ENCODE results near the gene KLK11.

Gene KLK11

GRCh38 chr19:51060336-51060735 is 33.9 kb upstream of the KLK11 start:
- DNase-seq: no peak
- H3K9me3 ChIP-seq (ENCODE audit: control insufficient read depth, low read length): no peaks in the 10 kb centered on the region
- no peaks in the 10 kb centered on the region for H3K36me3 ChIP-seq (ENCODE audit: control insufficient read depth, insufficient read depth, low read length)
- H3K4me1 ChIP-seq (ENCODE audit: control insufficient read depth, insufficient read depth, low read length, poor library complexity, severe bottlenecking): peaks cover 3% of the 10 kb centered on the region
- H3K27me3 ChIP-seq (replicated peaks; ENCODE audit: control insufficient read depth, insufficient read depth, low read length, poor library complexity, severe bottlenecking): peaks cover 23% of the 10 kb centered on the region
- no peak overlapping the region for H3K4me3 ChIP-seq (ENCODE audit: insufficient read depth, low read depth, low read length, poor library complexity, severe bottlenecking)
- H3K27ac ChIP-seq (ENCODE audit: insufficient read depth, low read length, poor library complexity, severe bottlenecking): no peak overlapping the region

DNA sequence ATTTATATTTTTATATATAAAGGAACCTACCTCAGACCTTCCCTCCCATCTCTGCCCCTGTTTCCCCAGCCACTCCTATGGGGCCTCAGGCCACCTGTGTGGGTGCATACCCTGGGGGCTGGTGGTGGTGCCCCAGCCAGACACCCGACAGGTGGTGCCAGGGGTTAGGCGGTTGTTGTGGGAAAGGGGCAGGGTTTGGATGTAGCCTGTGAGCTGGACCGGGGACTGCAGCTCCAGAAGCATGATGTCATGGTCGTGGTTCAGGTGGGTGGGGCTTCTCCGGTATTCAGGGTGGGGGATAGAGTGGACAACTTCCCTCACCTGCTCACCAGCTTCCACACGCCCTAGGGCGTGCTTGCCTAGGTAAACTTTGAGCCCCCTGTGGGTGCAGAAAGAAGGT is 33.3 kb upstream of the KLK11 start:
- H3K27me3 ChIP-seq (replicated peaks; ENCODE audit: control insufficient read depth, insufficient read depth, low read length, poor library complexity, severe bottlenecking): peaks cover 19% of the 10 kb centered on the region
- no peak for DNase-seq
- H3K36me3 ChIP-seq (ENCODE audit: control insufficient read depth, insufficient read depth, low read length): no peaks in the 10 kb centered on the region
- H3K27ac ChIP-seq (ENCODE audit: insufficient read depth, low read length, poor library complexity, severe bottlenecking): no peak overlapping the region
- no peaks in the 10 kb centered on the region for H3K4me1 ChIP-seq (ENCODE audit: control insufficient read depth, insufficient read depth, low read length, poor library complexity, severe bottlenecking)
- H3K4me3 ChIP-seq (ENCODE audit: insufficient read depth, low read depth, low read length, poor library complexity, severe bottlenecking): no peak overlapping the region
- H3K9me3 ChIP-seq (ENCODE audit: control insufficient read depth, low read length): no peaks in the 10 kb centered on the region

DNA sequence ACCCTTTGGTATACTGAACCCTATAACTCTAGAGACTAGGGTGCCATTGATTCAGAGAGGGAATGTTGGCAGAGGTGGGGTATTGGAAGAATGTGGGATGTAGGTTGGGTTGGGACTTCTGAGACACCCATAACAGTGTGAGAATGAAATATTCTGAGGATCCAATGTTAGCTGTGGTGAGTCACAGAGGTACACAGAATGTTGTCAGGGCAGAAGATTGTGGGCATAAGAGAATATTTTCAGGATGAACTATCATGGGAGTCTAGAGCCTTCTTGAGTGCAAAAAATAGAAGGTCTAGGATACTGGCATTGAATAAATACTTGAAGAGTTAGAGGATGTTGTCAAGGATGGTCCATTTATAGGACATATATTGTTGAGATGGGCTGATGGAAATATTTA is 29.4 kb upstream of the KLK11 start:
- Histone ChIP-seq H3K9me3 (ENCODE audit: control insufficient read depth, low read length) (no peaks in the 10 kb centered on the region), H3K4me1 (ENCODE audit: control insufficient read depth, insufficient read depth, low read length, poor library complexity, severe bottlenecking) (no peaks in the 10 kb centered on the region), H3K27me3 (replicated peaks; ENCODE audit: control insufficient read depth, insufficient read depth, low read length, poor library complexity, severe bottlenecking) (peaks cover 6% of the 10 kb centered on the region), H3K27ac (ENCODE audit: insufficient read depth, low read length, poor library complexity, severe bottlenecking) (no peak overlapping the region), H3K36me3 (ENCODE audit: control insufficient read depth, insufficient read depth, low read length) (no peaks in the 10 kb centered on the region), H3K4me3 (ENCODE audit: insufficient read depth, low read depth, low read length, poor library complexity, severe bottlenecking) (no peak overlapping the region)
- DNase-seq: no peak

- Histone ChIP-seq H3K36me3 (ENCODE audit: control insufficient read depth, insufficient read depth, low read length) (no peaks in the 10 kb centered on the region), H3K4me1 (ENCODE audit: control insufficient read depth, insufficient read depth, low read length, poor library complexity, severe bottlenecking) (no peaks in the 10 kb centered on the region), H3K9me3 (ENCODE audit: control insufficient read depth, low read length) (no peaks in the 10 kb centered on the region), H3K27ac (ENCODE audit: insufficient read depth, low read length, poor library complexity, severe bottlenecking) (no peak overlapping the region), H3K27me3 (replicated peaks; ENCODE audit: control insufficient read depth, insufficient read depth, low read length, poor library complexity, severe bottlenecking) (no peaks in the 10 kb centered on the region), H3K4me3 (ENCODE audit: insufficient read depth, low read depth, low read length, poor library complexity, severe bottlenecking) (no peak overlapping the region)
- DNase-seq: no peak
Measured at GRCh38 chr19:51047031-51047335, 20.6 kb upstream of the KLK11 start.

GRCh38 chr19:51044327-51044726 is 17.9 kb upstream of the KLK11 start:
- Histone ChIP-seq H3K27me3 (replicated peaks; ENCODE audit: control insufficient read depth, insufficient read depth, low read length, poor library complexity, severe bottlenecking) (no peaks in the 10 kb centered on the region), H3K27ac (ENCODE audit: insufficient read depth, low read length, poor library complexity, severe bottlenecking) (no peak overlapping the region), H3K36me3 (ENCODE audit: control insufficient read depth, insufficient read depth, low read length) (no peaks in the 10 kb centered on the region), H3K9me3 (ENCODE audit: control insufficient read depth, low read length) (no peaks in the 10 kb centered on the region), H3K4me3 (ENCODE audit: insufficient read depth, low read depth, low read length, poor library complexity, severe bottlenecking) (no peak overlapping the region), H3K4me1 (ENCODE audit: control insufficient read depth, insufficient read depth, low read length, poor library complexity, severe bottlenecking) (no peaks in the 10 kb centered on the region)
- no peak for DNase-seq

DNA sequence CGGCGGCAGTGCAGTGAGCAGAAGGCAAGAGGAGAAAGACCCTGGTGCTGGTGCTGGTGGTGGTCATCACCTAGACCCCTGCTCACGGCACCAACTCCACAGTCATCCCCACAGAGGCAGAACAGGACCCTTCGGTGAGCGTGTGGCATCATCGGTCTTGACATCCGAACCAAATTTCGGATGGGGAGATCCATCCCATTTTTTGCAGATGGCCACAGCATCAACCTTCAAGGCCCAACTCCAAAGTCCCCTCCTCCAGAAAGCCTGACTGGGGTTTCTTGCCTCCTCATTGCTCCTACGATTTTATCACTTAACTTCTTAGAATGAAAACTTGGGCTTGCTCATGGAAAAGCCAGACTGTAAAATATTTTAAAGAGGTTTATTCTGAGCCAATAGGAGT is 17.1 kb upstream of the KLK11 start:
- Histone ChIP-seq H3K9me3 (ENCODE audit: control insufficient read depth, low read length) (no peaks in the 10 kb centered on the region), H3K4me1 (ENCODE audit: control insufficient read depth, insufficient read depth, low read length, poor library complexity, severe bottlenecking) (no peaks in the 10 kb centered on the region), H3K4me3 (ENCODE audit: insufficient read depth, low read depth, low read length, poor library complexity, severe bottlenecking) (no peak overlapping the region), H3K36me3 (ENCODE audit: control insufficient read depth, insufficient read depth, low read length) (no peaks in the 10 kb centered on the region), H3K27me3 (replicated peaks; ENCODE audit: control insufficient read depth, insufficient read depth, low read length, poor library complexity, severe bottlenecking) (no peaks in the 10 kb centered on the region), H3K27ac (ENCODE audit: insufficient read depth, low read length, poor library complexity, severe bottlenecking) (no peak overlapping the region)
- DNase-seq: no peak

GRCh38 chr19:51040151-51040550 is 13.7 kb upstream of the KLK11 start:
- H3K36me3 ChIP-seq (ENCODE audit: control insufficient read depth, insufficient read depth, low read length): no peaks in the 10 kb centered on the region
- no peaks in the 10 kb centered on the region for H3K27me3 ChIP-seq (replicated peaks; ENCODE audit: control insufficient read depth, insufficient read depth, low read length, poor library complexity, severe bottlenecking)
- no peak overlapping the region for H3K4me3 ChIP-seq (ENCODE audit: insufficient read depth, low read depth, low read length, poor library complexity, severe bottlenecking)
- no peaks in the 10 kb centered on the region for H3K4me1 ChIP-seq (ENCODE audit: control insufficient read depth, insufficient read depth, low read length, poor library complexity, severe bottlenecking)
- no peak for DNase-seq
- H3K27ac ChIP-seq (ENCODE audit: insufficient read depth, low read length, poor library complexity, severe bottlenecking): no peak overlapping the region
- H3K9me3 ChIP-seq (ENCODE audit: control insufficient read depth, low read length): no peaks in the 10 kb centered on the region

- no peak for DNase-seq
- Histone ChIP-seq H3K4me1 (ENCODE audit: control insufficient read depth, insufficient read depth, low read length, poor library complexity, severe bottlenecking) (no peaks in the 10 kb centered on the region), H3K27ac (ENCODE audit: insufficient read depth, low read length, poor library complexity, severe bottlenecking) (no peak overlapping the region), H3K27me3 (replicated peaks; ENCODE audit: control insufficient read depth, insufficient read depth, low read length, poor library complexity, severe bottlenecking) (no peaks in the 10 kb centered on the region), H3K36me3 (ENCODE audit: control insufficient read depth, insufficient read depth, low read length) (no peaks in the 10 kb centered on the region), H3K4me3 (ENCODE audit: insufficient read depth, low read depth, low read length, poor library complexity, severe bottlenecking) (no peak overlapping the region), H3K9me3 (ENCODE audit: control insufficient read depth, low read length) (no peaks in the 10 kb centered on the region)
Measured at GRCh38 chr19:51036519-51036918, 10.1 kb upstream of the KLK11 start.

- Histone ChIP-seq H3K9me3 (ENCODE audit: control insufficient read depth, low read length) (no peaks in the 10 kb centered on the region), H3K4me1 (ENCODE audit: control insufficient read depth, insufficient read depth, low read length, poor library complexity, severe bottlenecking) (no peaks in the 10 kb centered on the region), H3K27ac (ENCODE audit: insufficient read depth, low read length, poor library complexity, severe bottlenecking) (no peak within 1 kb of the TSS), H3K36me3 (ENCODE audit: control insufficient read depth, insufficient read depth, low read length) (no peaks in the 10 kb centered on the region), H3K4me3 (ENCODE audit: insufficient read depth, low read depth, low read length, poor library complexity, severe bottlenecking) (no peak within 1 kb of the TSS), H3K27me3 (replicated peaks; ENCODE audit: control insufficient read depth, insufficient read depth, low read length, poor library complexity, severe bottlenecking) (no peaks in the 10 kb centered on the region)
- no peak for DNase-seq
Measured at GRCh38 chr19:51034704-51035103, 8.3 kb upstream of the KLK11 start, which contains the start of gene KLK12. Gene KLK12 (minus strand): TSS chr19:51035002. CDS start chr19:51034621, 381 bp downstream.

DNA sequence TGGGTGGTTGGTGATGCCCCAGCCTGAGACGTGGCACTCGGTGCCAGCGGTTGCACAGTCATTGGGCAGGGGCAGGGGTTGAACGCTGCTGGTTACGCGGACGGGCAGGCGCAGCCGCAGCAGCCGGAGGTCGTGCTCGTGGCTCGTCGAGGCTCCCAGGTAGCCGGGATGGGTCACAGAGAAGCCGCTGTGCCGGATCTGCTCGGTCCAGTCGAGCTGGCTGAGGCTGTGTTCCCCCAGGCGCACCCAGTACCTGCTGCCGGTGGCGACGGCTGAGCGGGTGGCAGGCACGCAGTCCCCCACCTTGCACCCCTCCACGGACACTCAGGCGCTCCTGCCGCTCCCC is 5.4 kb upstream of the KLK11 start:
- no peak overlapping the region for H3K27ac ChIP-seq (ENCODE audit: insufficient read depth, low read length, poor library complexity, severe bottlenecking)
- no peaks in the 10 kb centered on the region for H3K36me3 ChIP-seq (ENCODE audit: control insufficient read depth, insufficient read depth, low read length)
- no peaks in the 10 kb centered on the region for H3K9me3 ChIP-seq (ENCODE audit: control insufficient read depth, low read length)
- H3K4me3 ChIP-seq (ENCODE audit: insufficient read depth, low read depth, low read length, poor library complexity, severe bottlenecking): no peak overlapping the region
- H3K4me1 ChIP-seq (ENCODE audit: control insufficient read depth, insufficient read depth, low read length, poor library complexity, severe bottlenecking): no peaks in the 10 kb centered on the region
- no peaks in the 10 kb centered on the region for H3K27me3 ChIP-seq (replicated peaks; ENCODE audit: control insufficient read depth, insufficient read depth, low read length, poor library complexity, severe bottlenecking)
- no peak for DNase-seq

- no peaks in the 10 kb centered on the region for H3K4me1 ChIP-seq (ENCODE audit: control insufficient read depth, insufficient read depth, low read length, poor library complexity, severe bottlenecking)
- no peak overlapping the region for H3K4me3 ChIP-seq (ENCODE audit: insufficient read depth, low read depth, low read length, poor library complexity, severe bottlenecking)
- H3K9me3 ChIP-seq (ENCODE audit: control insufficient read depth, low read length): no peaks in the 10 kb centered on the region
- DNase-seq: no peak
- H3K27ac ChIP-seq (ENCODE audit: insufficient read depth, low read length, poor library complexity, severe bottlenecking): no peak overlapping the region
- H3K36me3 ChIP-seq (ENCODE audit: control insufficient read depth, insufficient read depth, low read length): no peaks in the 10 kb centered on the region
- H3K27me3 ChIP-seq (replicated peaks; ENCODE audit: control insufficient read depth, insufficient read depth, low read length, poor library complexity, severe bottlenecking): no peaks in the 10 kb centered on the region
Measured at GRCh38 chr19:51031220-51031879, 4.9 kb upstream of the KLK11 start.

All from effector memory CD4-positive, alpha-beta T cell (primary cell).